ENCODE measurements around the gene TAOK3.

- TF ChIP-seq POLR2A (IDR thresholded peaks at IDR 0.05; ENCODE audit: extremely low read depth, insufficient read length): no peak
- no peak for TF ChIP-seq CTCF (IDR thresholded peaks at IDR 0.05; ENCODE audit: low read depth, low read length)
- no peak for TF ChIP-seq MYC (IDR thresholded peaks at IDR 0.05; ENCODE audit: low read depth, low read length)
These were observed 189.0 kb downstream of the TAOK3 start for GRCh38 chr12:118183711-118184110.
